ENCODE data around the gene HOXB4. TPM values are rescaled to one million over a fixed set of nuclear protein-coding genes. Genes with fewer than 3 reads are reported as not detected.
A peak's percentile ranks its signal among the peaks of the same experiment; 100 is the strongest.

Gene HOXB4
- total RNA-seq, 1 experiment from 2014 or later = 11.3 TPM

GRCh38 chr17:48577330-48577945 lies 712 bp downstream of the HOXB4 start:
- CTCF ChIA-PET = interaction anchor here (0.9 kb wide), 1 partner anchor 10 kb away, joined by 3 read pairs; no protein-coding TSS in a partner anchor
- H2AFZ ChIP-seq (ENCODE audit: low read depth, low read length, poor library complexity, severe bottlenecking) = no peak overlapping the region
- DNase-seq (ENCODE audit: low read depth, low spot score) (no peak), ATAC-seq (peak; percentile 7; the same call in 1 of the 2 replicates)
- H3K4me1 ChIP-seq (ENCODE audit: control insufficient read depth in 1 of 2, insufficient read depth in 2 of 2, low read length in 2 of 2) = peaks cover 6 to 22% of the 10 kb centered on the region in 2 experiments; a peak in 3 of 4 replicates
- peaks cover 87% of the 10 kb centered on the region for H3K79me2 ChIP-seq (ENCODE audit: insufficient read depth, low read length)
- POLR2A ChIA-PET = no interaction called here
- H3K9me2 ChIP-seq (ENCODE audit: insufficient read depth) = no peaks in the 10 kb centered on the region
- H3K27me3 ChIP-seq (ENCODE audit: insufficient read depth, low read length) = no peaks in the 10 kb centered on the region
- H3K9me3 ChIP-seq (ENCODE audit: control insufficient read depth in 1 of 2, insufficient read depth in 1 of 2, low read depth in 1 of 2, low read length in 2 of 2) = no peaks in the 10 kb centered on the region
- no peaks in the 10 kb centered on the region for H3K36me3 ChIP-seq (ENCODE audit: control insufficient read depth in 1 of 2, insufficient read depth in 2 of 2, low read length in 2 of 2)
- BruUV-seq (replicated peaks) = no TSS peak
- TF ChIP-seq POLR2AphosphoS5 (IDR thresholded peaks at IDR 0.05; ENCODE audit: low read depth, low read length) (no peak), POLR2A (IDR thresholded peaks at IDR 0.05; ENCODE audit: borderline replicate concordance, extremely low read depth, insufficient read depth, insufficient read length) (no peak), ATF3 (IDR thresholded peaks at IDR 0.05) (no peak), ZFX (IDR thresholded peaks at IDR 0.05) (no peak), CEBPB (IDR thresholded peaks at IDR 0.05; ENCODE audit: low read depth) (no peak), RAD21 (IDR thresholded peaks at IDR 0.05; ENCODE audit: low read depth) (no peak), ZNF274 (IDR thresholded peaks at IDR 0.05; ENCODE audit: low read depth, low read length) (no peak), CBX3 (IDR thresholded peaks at IDR 0.05; ENCODE audit: low read depth) (no peak), TCF7L2 (IDR thresholded peaks at IDR 0.05; ENCODE audit: borderline replicate concordance, extremely low read depth, insufficient read depth, insufficient read length) (no peak), SP1 (IDR thresholded peaks at IDR 0.05; ENCODE audit: low read depth) (no peak), EZH2phosphoT487 (IDR thresholded peaks at IDR 0.05; ENCODE audit: borderline replicate concordance) (no peak), ELF1 (IDR thresholded peaks at IDR 0.05; ENCODE audit: borderline replicate concordance, low read depth) (no peak), EZH2 (IDR thresholded peaks at IDR 0.05) (no peak), SIN3A (IDR thresholded peaks at IDR 0.05; ENCODE audit: low read depth) (no peak), YY1 (IDR thresholded peaks at IDR 0.05; ENCODE audit: extremely low read depth, insufficient replicate concordance, low read depth, low read length) (no peak), CTCF (IDR thresholded peaks at IDR 0.05 in 2 of 3, conservative IDR thresholded peaks at IDR 0.05 in 1 of 3; ENCODE audit: borderline replicate concordance in 1 of 3, insufficient read depth in 1 of 3, low read depth in 2 of 3, low read length in 2 of 3) (no peak), EGR1 (IDR thresholded peaks at IDR 0.05; ENCODE audit: low read depth) (no peak)
- TF ChIP-seq, protein P1, sequence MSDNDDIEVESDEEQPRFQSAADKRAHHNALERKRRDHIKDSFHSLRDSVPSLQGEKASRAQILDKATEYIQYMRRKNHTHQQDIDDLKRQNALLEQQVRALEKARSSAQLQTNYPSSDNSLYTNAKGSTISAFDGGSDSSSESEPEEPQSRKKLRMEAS (IDR thresholded peaks at IDR 0.05) = no peak
- no peaks in the 10 kb centered on the region for H4K20me1 ChIP-seq (ENCODE audit: insufficient read depth)
- intact Hi-C loops (cut with micrococcal nuclease) = no loop called here
- peak overlapping the region; percentile 70 for H3K9ac ChIP-seq (ENCODE audit: low read length)
- H3K4me3 ChIP-seq (replicated peaks in 1 of 2; ENCODE audit: low read depth in 1 of 2, low read length in 2 of 2) = peak overlapping the region; percentile 57 to 58
- H3K27ac ChIP-seq (ENCODE audit: low read depth, low read length) = peak overlapping the region; percentile 91
- RAD21 ChIA-PET (ENCODE audit: low non-redundant PET in 1 of 2, low total read pairs in 2 of 2, uncharacterized antibody in 2 of 2, unreplicated experiment in 2 of 2) = no interaction called here
- peak overlapping the region; percentile 66 for H3K4me2 ChIP-seq (ENCODE audit: low read length)
